Measurements from ENCODE around the gene SEC24A.
A peak's percentile ranks its signal among the peaks of the same experiment; 100 is the strongest.
"Not testable (repeated sequence)": the region's sequence is repeated elsewhere in the genome, so short reads cannot be mapped to it uniquely, and the experiment has no call there.

SEC24A gene

DNA sequence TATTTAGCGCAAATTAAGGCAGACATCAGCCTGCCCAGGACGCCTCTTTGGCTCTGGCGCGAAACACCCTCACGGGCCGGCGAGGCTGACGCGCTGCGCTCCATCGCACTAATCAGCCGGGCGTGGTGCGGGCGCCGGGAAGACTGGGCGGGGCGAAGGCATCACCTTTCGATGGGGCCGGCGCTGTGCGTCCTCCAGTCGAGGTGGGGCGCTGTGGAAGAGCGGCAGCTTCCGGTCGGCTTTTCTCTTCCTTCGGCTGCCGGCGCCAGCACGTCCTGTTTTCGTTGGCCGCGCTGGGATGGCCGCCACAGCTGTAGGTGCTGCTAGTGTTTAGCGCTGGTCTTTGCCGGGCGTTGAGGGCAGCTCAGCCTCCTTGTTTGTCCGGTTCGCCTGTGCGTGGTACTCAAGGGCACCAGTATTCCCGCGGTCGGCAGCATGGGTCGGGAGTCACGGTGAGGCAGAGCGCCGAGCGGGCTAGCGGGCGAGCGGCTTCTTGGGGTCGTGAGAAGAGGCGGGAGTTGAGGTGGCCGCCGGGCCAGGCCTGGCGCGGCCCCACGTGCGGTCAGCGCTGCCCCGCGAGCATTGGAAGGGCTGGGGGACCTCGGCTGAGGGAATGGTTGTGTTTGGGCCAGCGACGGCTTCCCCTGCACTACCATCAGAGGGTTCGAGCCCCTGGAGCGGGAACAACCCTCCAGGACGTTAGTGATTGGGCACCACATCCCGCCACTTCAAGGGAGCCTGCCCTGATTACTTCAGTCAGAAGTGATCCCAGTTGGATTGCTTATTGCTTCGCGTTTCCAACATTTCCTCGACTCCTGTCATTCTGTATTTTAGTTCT, 110.1 kb downstream of the SEC24A start, which contains the start of gene DDX46:
DDX46 (plus strand) TSS at position 276 of the 838 bp plus-strand sequence; CDS start at position 436, 160 bp downstream.
- peak; percentile 58 for DNase-seq

DNA sequence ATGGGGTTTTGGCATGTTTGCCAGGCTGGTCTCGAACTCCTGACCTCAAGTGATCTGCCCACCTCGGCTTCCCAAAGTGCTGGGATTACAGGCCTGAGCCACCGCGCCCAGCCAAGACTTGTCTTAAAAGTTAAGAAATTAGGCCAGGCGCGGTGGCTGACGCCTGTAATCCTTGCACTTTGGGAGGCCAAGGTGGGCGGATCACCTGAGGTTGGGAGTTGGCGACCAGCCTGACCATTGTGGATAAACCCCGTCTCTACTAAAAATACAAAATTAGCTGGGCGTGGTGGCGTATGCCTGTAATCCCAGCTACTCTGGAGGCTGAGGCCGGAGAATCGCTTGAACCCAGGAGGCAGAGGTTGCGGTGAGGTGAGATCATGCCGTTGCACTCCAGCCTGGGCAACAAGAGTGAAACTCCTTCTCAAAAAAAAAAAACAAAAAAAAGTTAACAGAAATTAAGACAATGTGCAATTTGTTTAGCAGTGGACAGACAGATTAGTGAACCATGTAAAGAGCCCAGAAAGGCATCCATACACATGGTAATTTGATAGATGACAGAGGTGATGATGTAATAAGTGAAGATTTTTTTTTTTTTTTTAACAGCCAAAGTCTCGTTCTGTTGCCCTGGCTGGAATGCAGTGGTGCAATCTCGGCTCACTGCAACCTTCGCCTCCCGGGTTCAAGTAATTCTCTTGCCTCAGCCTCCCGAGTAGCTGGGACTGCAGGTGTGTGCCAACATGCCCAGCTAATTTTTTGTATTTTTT, 119.1 kb downstream of the SEC24A start:
- DNase-seq = not testable (repeated sequence)

DNA sequence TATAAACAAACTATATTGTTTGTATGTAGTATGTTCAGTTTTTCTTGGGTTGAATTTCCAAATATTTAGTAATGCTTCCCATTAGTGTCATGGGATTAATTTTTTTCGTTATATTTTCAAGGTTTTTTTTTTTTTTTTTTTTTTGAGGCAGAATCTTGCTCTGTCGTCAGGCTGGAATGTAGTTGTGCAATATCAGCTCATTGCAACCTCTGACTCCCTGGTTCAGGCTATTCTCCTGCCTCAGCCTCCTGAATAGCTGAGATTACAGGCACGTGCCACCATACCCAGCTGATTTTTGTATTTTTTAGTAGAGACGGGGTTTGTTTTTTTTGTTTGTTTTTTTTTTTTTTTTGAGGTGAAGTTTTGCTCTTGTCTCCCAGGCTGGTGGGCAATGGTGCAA, 120.6 kb downstream of the SEC24A start:
- no peak for DNase-seq

DNA sequence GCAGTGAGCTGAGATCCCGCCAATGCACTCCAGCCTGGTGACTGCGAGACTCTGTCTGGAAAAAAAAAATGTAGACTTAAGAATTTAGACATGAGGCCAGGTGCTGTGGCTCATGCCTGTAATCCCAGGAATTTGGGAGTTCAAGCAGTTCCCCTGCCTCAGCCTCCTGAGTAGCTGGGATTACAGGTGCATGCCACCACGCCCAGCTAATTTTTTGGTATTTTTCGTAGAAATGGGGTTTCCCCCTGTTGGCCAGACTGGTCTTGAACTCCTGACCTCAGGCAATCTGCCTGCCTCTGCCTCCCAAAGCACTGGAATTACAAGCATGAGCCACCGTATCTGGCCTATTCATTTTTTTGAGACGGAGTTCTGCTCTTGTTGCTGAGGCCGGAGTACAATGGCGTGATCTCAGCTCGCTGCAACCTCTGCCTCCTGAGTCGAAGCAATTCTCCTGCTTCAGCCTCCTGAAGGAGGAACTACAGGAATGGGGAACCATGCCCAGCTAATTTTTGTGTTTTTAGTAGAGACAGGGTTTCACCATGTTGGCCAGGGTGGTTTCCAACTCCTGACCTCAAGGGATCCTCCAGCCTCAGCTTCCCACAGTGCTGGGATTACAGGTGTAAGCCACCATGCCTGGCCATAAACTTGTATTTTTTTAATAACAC, 124.0 kb downstream of the SEC24A start:
- no peak for DNase-seq

DNA sequence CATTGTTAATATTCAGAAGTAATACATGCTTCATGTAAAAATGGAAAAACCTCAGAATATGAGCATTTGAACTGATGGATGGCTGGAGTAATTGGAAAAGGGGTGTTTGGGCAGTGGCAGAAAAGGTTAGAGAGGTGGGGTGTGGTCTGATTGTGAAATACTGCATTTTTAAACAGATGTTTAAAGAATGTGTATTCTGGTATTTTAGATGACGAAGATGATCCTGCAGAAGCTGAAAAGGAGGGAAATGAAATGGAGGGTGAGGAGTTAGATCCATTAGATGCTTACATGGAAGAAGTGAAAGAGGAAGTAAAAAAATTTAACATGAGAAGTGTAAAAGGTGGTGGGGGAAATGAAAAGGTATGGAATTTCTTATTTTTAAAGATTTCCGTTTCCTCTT, 128.8 kb downstream of the SEC24A start:
- no peak for DNase-seq

Measured in NCI-H187 treated with DMSO at 0.1 percent for 48 hours (cell line).